CD4-positive, alpha-beta T cell (primary cell): ENCODE measurements around the gene GSTA5. TPM values are rescaled to one million over a fixed set of nuclear protein-coding genes. Genes with fewer than 3 reads are reported as not detected.
"Not testable (repeated sequence)": the region's sequence is repeated elsewhere in the genome, so short reads cannot be mapped to it uniquely, and the experiment has no call there.

Experiments used
- ATAC-seq: fragments of 200-7000 bp; cut with Tn5 transposase; one replicate; pipeline ENCODE4 v1.10.0; 2022; ENCODE audit warnings: mild to moderate bottlenecking; ENCODE audit not compliant: poor library complexity
- CTCF ChIA-PET: fragments of 350-600 bp; sonication (Branson Sonifier 250); formaldehyde crosslinking; loops from one replicate; lab custom pipeline; 2021; ENCODE audit warnings: antibody characterized with exemption, inconsistent platforms; lab: Charles Lee
- POLR2A ChIA-PET: fragments of 350-600 bp; sonication (Branson Sonifier 250); formaldehyde crosslinking; loops from one replicate; lab custom pipeline; 2021; ENCODE audit warnings: antibody characterized with exemption, inconsistent platforms; lab: Charles Lee
- DNase-seq, 14 experiments: peaks; one replicate each; pipeline ENCODE4 v3.0.0-alpha.2; 2013 to 2020; ENCODE audit warnings: mixed read lengths in 2 of 14
- H3K27ac ChIP-seq, 2 donors: one replicate each; pipeline versions ENCODE4 v1.5.1 to v1.7.0; 2013; ENCODE audit warnings: low read length in 2 of 2, low read depth in 1 of 2, mild to moderate bottlenecking in 1 of 2
- H3K27me3 ChIP-seq, 2 experiments: 1 replicate in 1 of 2; 2 replicates in 1 of 2; pipeline versions ENCODE4 v1.6.1 to v1.7.0; 2013; ENCODE audit warnings: low read length in 2 of 2, control low read depth in 1 of 2, mild to moderate bottlenecking in 1 of 2, moderate library complexity in 1 of 2; ENCODE audit not compliant: insufficient read depth in 2 of 2, control insufficient read depth in 1 of 2
- H3K36me3 ChIP-seq: one replicate; pipeline ENCODE4 v1.6.1; 2013; ENCODE audit warnings: low read length, control low read depth; ENCODE audit not compliant: insufficient read depth
- H3K4me1 ChIP-seq: one replicate; pipeline ENCODE4 v1.6.1; 2013; ENCODE audit warnings: low read length, control low read depth; ENCODE audit not compliant: insufficient read depth
- H3K4me3 ChIP-seq: one replicate; pipeline ENCODE4 v1.5.1; 2013; ENCODE audit warnings: mild to moderate bottlenecking, low read length, moderate library complexity
- H3K9me3 ChIP-seq, 2 experiments: 1 replicate in 1 of 2; 2 replicates in 1 of 2; pipeline versions ENCODE4 v1.6.1 to v1.7.0; 2013; ENCODE audit warnings: low read length in 2 of 2, mild to moderate bottlenecking in 2 of 2, control low read depth in 1 of 2, moderate library complexity in 1 of 2; ENCODE audit not compliant: control insufficient read depth in 1 of 2, insufficient read depth in 1 of 2
- H3K27ac Mint-ChIP-seq: one replicate; pipeline ENCODE4 v1.8.0; 2020; ENCODE audit warnings: mixed read lengths
- H3K27me3 Mint-ChIP-seq: one replicate; pipeline ENCODE4 v1.8.0; 2021; ENCODE audit warnings: mixed read lengths
- H3K36me3 Mint-ChIP-seq: one replicate; pipeline ENCODE4 v1.8.0; 2021; ENCODE audit warnings: low read depth, mixed read lengths
- H3K4me1 Mint-ChIP-seq: one replicate; pipeline ENCODE4 v1.8.0; 2021; ENCODE audit warnings: low read depth, mixed read lengths
- H3K4me3 Mint-ChIP-seq: one replicate; pipeline ENCODE4 v1.8.0; 2020; ENCODE audit warnings: mild to moderate bottlenecking, mixed read lengths
- H3K9me3 Mint-ChIP-seq: one replicate; pipeline ENCODE4 v1.8.0; 2020; ENCODE audit warnings: mixed read lengths
- intact Hi-C, 2 experiments: fragments of 100-400 bp; cut with DNase I in 1 of 2; cut with micrococcal nuclease in 1 of 2; formaldehyde crosslinking; loops; one replicate each; pipeline versions ENCODE4 v1.15.1 to v1.9.0; 2023 to 2025; cut with DNase I, micrococcal nuclease
- total RNA-seq, 174 experiments: library from RNA in 2 of 174; stranded (reverse) in 2 of 174; gene quantifications; one replicate each; pipeline ENCODE4 v1.2.3 and lab custom pipeline; 2021 to 2026
- TF ChIP-seq, protein P1 (sequence below): fragments of 200-600 bp; IDR thresholded peaks from one replicate; pipeline ENCODE4 v1.8.0; 2022; ENCODE audit warnings: antibody characterized with exemption, mild to moderate bottlenecking

The GSTA5 gene
- total RNA-seq, 2 experiments from 2014 or later: not detected

GRCh38 chr6:52790861-52791260 is 49.8 kb downstream of the GSTA5 start:
- ATAC-seq (no peak), DNase-seq (no peak)
- TF ChIP-seq, protein P1, sequence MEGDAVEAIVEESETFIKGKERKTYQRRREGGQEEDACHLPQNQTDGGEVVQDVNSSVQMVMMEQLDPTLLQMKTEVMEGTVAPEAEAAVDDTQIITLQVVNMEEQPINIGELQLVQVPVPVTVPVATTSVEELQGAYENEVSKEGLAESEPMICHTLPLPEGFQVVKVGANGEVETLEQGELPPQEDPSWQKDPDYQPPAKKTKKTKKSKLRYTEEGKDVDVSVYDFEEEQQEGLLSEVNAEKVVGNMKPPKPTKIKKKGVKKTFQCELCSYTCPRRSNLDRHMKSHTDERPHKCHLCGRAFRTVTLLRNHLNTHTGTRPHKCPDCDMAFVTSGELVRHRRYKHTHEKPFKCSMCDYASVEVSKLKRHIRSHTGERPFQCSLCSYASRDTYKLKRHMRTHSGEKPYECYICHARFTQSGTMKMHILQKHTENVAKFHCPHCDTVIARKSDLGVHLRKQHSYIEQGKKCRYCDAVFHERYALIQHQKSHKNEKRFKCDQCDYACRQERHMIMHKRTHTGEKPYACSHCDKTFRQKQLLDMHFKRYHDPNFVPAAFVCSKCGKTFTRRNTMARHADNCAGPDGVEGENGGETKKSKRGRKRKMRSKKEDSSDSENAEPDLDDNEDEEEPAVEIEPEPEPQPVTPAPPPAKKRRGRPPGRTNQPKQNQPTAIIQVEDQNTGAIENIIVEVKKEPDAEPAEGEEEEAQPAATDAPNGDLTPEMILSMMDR: no peak
- Histone ChIP-seq H3K4me1 (no peaks in the 10 kb centered on the region), H3K27ac (no peak overlapping the region), H3K27me3 (no peaks in the 10 kb centered on the region), H3K36me3 (no peaks in the 10 kb centered on the region), H3K9me3 (peaks cover 0 to 8% of the 10 kb centered on the region in 2 experiments), H3K4me3 (no peak overlapping the region)
- CTCF ChIA-PET: no interaction called here
- Mint-ChIP-seq H3K36me3 (no peaks in the 10 kb centered on the region), H3K9me3 (peaks cover 4% of the 10 kb centered on the region), H3K4me1 (no peaks in the 10 kb centered on the region), H3K4me3 (no peak overlapping the region), H3K27ac (no peak overlapping the region), H3K27me3 (peaks cover 34% of the 10 kb centered on the region)
- POLR2A ChIA-PET: no interaction called here
- intact Hi-C loops: no loop called here

- peaks cover 28% of the 10 kb centered on the region for H3K27me3 Mint-ChIP-seq
- POLR2A ChIA-PET, H3K4me3 ChIP-seq, H3K36me3 ChIP-seq, H3K36me3 Mint-ChIP-seq, H3K27ac ChIP-seq, H3K4me3 Mint-ChIP-seq, H3K9me3 ChIP-seq, DNase-seq, H3K27ac Mint-ChIP-seq, intact Hi-C loops, H3K9me3 Mint-ChIP-seq, ATAC-seq, H3K4me1 Mint-ChIP-seq, H3K27me3 ChIP-seq, CTCF ChIA-PET, H3K4me1 ChIP-seq: not testable (repeated sequence)
Observed at GRCh38 chr6:52789658-52790057, 51.0 kb downstream of the GSTA5 start.

DNA sequence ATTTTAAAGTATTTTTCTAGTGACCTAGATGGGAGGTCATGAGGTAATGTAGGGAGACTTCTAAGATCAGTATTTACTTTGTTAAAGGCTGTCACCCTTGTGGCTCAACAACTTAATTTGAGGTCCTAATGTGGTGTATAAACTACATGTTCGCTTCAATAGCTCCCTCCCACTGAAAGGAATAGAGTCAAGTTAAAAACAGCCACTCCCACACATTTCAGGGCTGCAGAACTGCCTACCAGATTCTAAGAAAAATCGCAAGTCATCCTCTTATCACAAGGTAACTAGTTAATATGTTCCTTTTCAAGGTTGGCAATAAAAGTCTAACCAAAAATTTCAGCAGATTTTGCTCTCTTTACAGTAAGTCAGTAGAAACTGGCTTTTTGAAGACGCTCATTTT is 52.1 kb downstream of the GSTA5 start:
- no peak overlapping the region for H3K27ac Mint-ChIP-seq
- H3K4me1 Mint-ChIP-seq: no peaks in the 10 kb centered on the region
- peaks cover 0 to 8% of the 10 kb centered on the region in 2 experiments for H3K9me3 ChIP-seq
- H3K36me3 Mint-ChIP-seq: no peaks in the 10 kb centered on the region
- H3K4me3 Mint-ChIP-seq: no peak overlapping the region
- ATAC-seq (no peak), DNase-seq (no peak)
- ChIA-PET CTCF (no interaction called here), POLR2A (no interaction called here)
- H3K27ac ChIP-seq: no peak overlapping the region
- H3K4me1 ChIP-seq: no peaks in the 10 kb centered on the region
- H3K9me3 Mint-ChIP-seq: peaks cover 4% of the 10 kb centered on the region
- H3K27me3 ChIP-seq: no peaks in the 10 kb centered on the region
- no peaks in the 10 kb centered on the region for H3K36me3 ChIP-seq
- TF ChIP-seq, protein P1: no peak
- peaks cover 19% of the 10 kb centered on the region for H3K27me3 Mint-ChIP-seq
- intact Hi-C loops: no loop called here
- no peak overlapping the region for H3K4me3 ChIP-seq

DNA sequence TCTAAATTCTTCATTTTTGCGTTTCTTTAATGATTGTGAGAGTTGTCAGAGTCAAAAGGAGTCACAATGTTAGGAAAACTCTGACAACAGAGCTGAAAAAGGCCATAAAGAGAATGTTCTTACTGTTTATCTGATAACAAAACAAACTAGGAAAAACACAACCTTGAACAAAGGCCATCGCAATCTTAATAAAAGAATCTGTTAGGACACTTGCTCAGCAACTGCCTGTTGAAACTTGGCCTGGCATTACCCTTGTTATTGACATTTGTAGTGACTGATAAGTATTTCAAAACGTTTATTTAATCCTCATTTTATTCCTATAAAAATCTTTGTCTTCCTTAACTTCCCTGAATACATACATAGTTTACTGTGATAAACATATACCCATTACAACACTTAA is 52.7 kb downstream of the GSTA5 start:
- H3K36me3 Mint-ChIP-seq: no peaks in the 10 kb centered on the region
- H3K36me3 ChIP-seq: no peaks in the 10 kb centered on the region
- ChIA-PET CTCF (no interaction called here), POLR2A (no interaction called here)
- no peak overlapping the region for H3K4me3 Mint-ChIP-seq
- DNase-seq (no peak), ATAC-seq (no peak)
- intact Hi-C loops: no loop called here
- no peak overlapping the region for H3K27ac ChIP-seq
- H3K9me3 ChIP-seq: peaks cover 0 to 8% of the 10 kb centered on the region in 2 experiments
- H3K9me3 Mint-ChIP-seq: no peaks in the 10 kb centered on the region
- TF ChIP-seq, protein P1: no peak
- H3K27ac Mint-ChIP-seq: no peak overlapping the region
- peaks cover 15% of the 10 kb centered on the region for H3K27me3 Mint-ChIP-seq
- no peaks in the 10 kb centered on the region for H3K4me1 ChIP-seq
- no peaks in the 10 kb centered on the region for H3K4me1 Mint-ChIP-seq
- H3K4me3 ChIP-seq: no peak overlapping the region
- H3K27me3 ChIP-seq: no peaks in the 10 kb centered on the region
